ENCODE data around the gene ENTPD7.

The ENTPD7 gene

GRCh38 chr10:99652800-99653390 is 6.4 kb upstream of the ENTPD7 start:
- DNase-seq: no peak

- peak; percentile 29 for DNase-seq
These were observed 4.7 kb upstream of the ENTPD7 start for GRCh38 chr10:99654390-99655175.

GRCh38 chr10:99656199-99657064 is 2.9 kb upstream of the ENTPD7 start:
- peak; percentile 25 for DNase-seq

- DNase-seq: peak; percentile 58
These were observed 683 bp upstream of the ENTPD7 start for GRCh38 chr10:99658622-99659030.

GRCh38 chr10:99659868-99660366 is 608 bp downstream of the ENTPD7 start:
- DNase-seq: no peak

GRCh38 chr10:99660662-99661376 is 1.5 kb downstream of the ENTPD7 start:
- DNase-seq: no peak

GRCh38 chr10:99661377-99661763 is 2.1 kb downstream of the ENTPD7 start:
- no peak for DNase-seq

GRCh38 chr10:99665304-99665703 is 6.0 kb downstream of the ENTPD7 start:
- DNase-seq: no peak

- peak; percentile 88 for DNase-seq
These were observed 7.9 kb downstream of the ENTPD7 start for GRCh38 chr10:99667108-99667751.

GRCh38 chr10:99671386-99671785 is 12.1 kb downstream of the ENTPD7 start:
- DNase-seq: no peak

GRCh38 chr10:99672884-99673283 is 13.6 kb downstream of the ENTPD7 start:
- DNase-seq: no peak

GRCh38 chr10:99673492-99673891 is 14.2 kb downstream of the ENTPD7 start:
- no peak for DNase-seq

- no peak for DNase-seq
These were observed 15.5 kb downstream of the ENTPD7 start for GRCh38 chr10:99674762-99675161.

- DNase-seq: no peak
These were observed 17.1 kb downstream of the ENTPD7 start for GRCh38 chr10:99676426-99676825.

GRCh38 chr10:99676895-99677294 is 17.6 kb downstream of the ENTPD7 start:
- DNase-seq: no peak

GRCh38 chr10:99678921-99679320 is 19.6 kb downstream of the ENTPD7 start:
- no peak for DNase-seq

GRCh38 chr10:99681553-99681952 is 22.2 kb downstream of the ENTPD7 start:
- no peak for DNase-seq

- DNase-seq: no peak
These were observed 22.7 kb downstream of the ENTPD7 start for GRCh38 chr10:99682032-99682431.

GRCh38 chr10:99682752-99683151 is 23.4 kb downstream of the ENTPD7 start:
- DNase-seq: peak; percentile 48

GRCh38 chr10:99685597-99685967 is 26.3 kb downstream of the ENTPD7 start:
- DNase-seq: peak; percentile 48

GRCh38 chr10:99689461-99689860 is 30.2 kb downstream of the ENTPD7 start:
- no peak for DNase-seq

GRCh38 chr10:99693933-99694583 is 34.7 kb downstream of the ENTPD7 start:
- DNase-seq: no peak

Measured in hematopoietic multipotent progenitor cell treated with erythropoietin and hydrocortisone succinate and interleukin-3 and kit ligand, for 8 days (in vitro differentiated cells).